ENCODE measurements around the gene KCNAB2.

KCNAB2 gene

GRCh38 chr1:6134206-6134605, 88.5 kb downstream of the KCNAB2 start:
- no peak for TF ChIP-seq CTCF (IDR thresholded peaks at IDR 0.05; ENCODE audit: low read depth, low read length)
- TF ChIP-seq EZH2phosphoT487 (IDR thresholded peaks at IDR 0.05; ENCODE audit: low read depth): no peak
- no peak overlapping the region for H2AFZ ChIP-seq (ENCODE audit: low read depth, low read length)
- no peaks in the 10 kb centered on the region for H3K27me3 ChIP-seq (ENCODE audit: low read depth, low read length)
- no peak overlapping the region for H3K4me2 ChIP-seq (ENCODE audit: low read length)
- no peaks in the 10 kb centered on the region for H3K4me1 ChIP-seq (ENCODE audit: low read length)
- H3K27ac ChIP-seq (ENCODE audit: low read length): no peak overlapping the region
- no peaks in the 10 kb centered on the region for H4K20me1 ChIP-seq (ENCODE audit: insufficient read depth, low read length)
- no peaks in the 10 kb centered on the region for H3K79me2 ChIP-seq (ENCODE audit: low read length)
- H3K9me3 ChIP-seq (ENCODE audit: insufficient read depth, low read length): no peaks in the 10 kb centered on the region
- no peak overlapping the region for H3K9ac ChIP-seq (ENCODE audit: low read length)
- H3K4me3 ChIP-seq (ENCODE audit: low read length): no peak overlapping the region
- H3K36me3 ChIP-seq (replicated peaks; ENCODE audit: low read depth, low read length): no peaks in the 10 kb centered on the region

- no peak overlapping the region for H3K4me2 ChIP-seq (ENCODE audit: low read length)
- H3K9ac ChIP-seq (ENCODE audit: low read length): no peak overlapping the region
- no peak for TF ChIP-seq EZH2phosphoT487 (IDR thresholded peaks at IDR 0.05; ENCODE audit: low read depth)
- TF ChIP-seq CTCF (IDR thresholded peaks at IDR 0.05; ENCODE audit: low read depth, low read length): no peak
- H3K4me3 ChIP-seq (ENCODE audit: low read length): no peak overlapping the region
- H2AFZ ChIP-seq (ENCODE audit: low read depth, low read length): no peak overlapping the region
- no peaks in the 10 kb centered on the region for H3K9me3 ChIP-seq (ENCODE audit: insufficient read depth, low read length)
- H3K27me3 ChIP-seq (ENCODE audit: low read depth, low read length): no peaks in the 10 kb centered on the region
- H4K20me1 ChIP-seq (ENCODE audit: insufficient read depth, low read length): no peaks in the 10 kb centered on the region
- no peaks in the 10 kb centered on the region for H3K79me2 ChIP-seq (ENCODE audit: low read length)
- no peaks in the 10 kb centered on the region for H3K4me1 ChIP-seq (ENCODE audit: low read length)
- no peaks in the 10 kb centered on the region for H3K36me3 ChIP-seq (replicated peaks; ENCODE audit: low read depth, low read length)
- no peak overlapping the region for H3K27ac ChIP-seq (ENCODE audit: low read length)
These were observed 89.2 kb downstream of the KCNAB2 start for GRCh38 chr1:6134741-6135510.

GRCh38 chr1:6136516-6137220, 91.0 kb downstream of the KCNAB2 start:
- H3K27me3 ChIP-seq (ENCODE audit: low read depth, low read length): no peaks in the 10 kb centered on the region
- TF ChIP-seq CTCF (IDR thresholded peaks at IDR 0.05; ENCODE audit: low read depth, low read length) (no peak), EZH2phosphoT487 (IDR thresholded peaks at IDR 0.05; ENCODE audit: low read depth) (no peak)

GRCh38 chr1:6137758-6138157, 92.1 kb downstream of the KCNAB2 start:
- H3K27ac ChIP-seq (ENCODE audit: low read length): no peak overlapping the region
- peaks cover 5% of the 10 kb centered on the region for H3K4me1 ChIP-seq (ENCODE audit: low read length)
- H3K4me2 ChIP-seq (ENCODE audit: low read length): no peak overlapping the region
- no peak overlapping the region for H3K4me3 ChIP-seq (ENCODE audit: low read length)
- TF ChIP-seq CTCF (IDR thresholded peaks at IDR 0.05; ENCODE audit: low read depth, low read length) (no peak), EZH2phosphoT487 (IDR thresholded peaks at IDR 0.05; ENCODE audit: low read depth) (no peak)
- H3K9ac ChIP-seq (ENCODE audit: low read length): no peak overlapping the region
- H3K9me3 ChIP-seq (ENCODE audit: insufficient read depth, low read length): no peaks in the 10 kb centered on the region
- H2AFZ ChIP-seq (ENCODE audit: low read depth, low read length): no peak overlapping the region
- H3K27me3 ChIP-seq (ENCODE audit: low read depth, low read length): no peaks in the 10 kb centered on the region
- H4K20me1 ChIP-seq (ENCODE audit: insufficient read depth, low read length): no peaks in the 10 kb centered on the region
- no peaks in the 10 kb centered on the region for H3K36me3 ChIP-seq (replicated peaks; ENCODE audit: low read depth, low read length)
- H3K79me2 ChIP-seq (ENCODE audit: low read length): no peaks in the 10 kb centered on the region

More at GRCh38 chr1:6136516-6137220, 91.0 kb downstream of the KCNAB2 start:
- no peaks in the 10 kb centered on the region for H3K79me2 ChIP-seq (ENCODE audit: low read length)
- peaks cover 2% of the 10 kb centered on the region for H3K4me1 ChIP-seq (ENCODE audit: low read length)
- H2AFZ ChIP-seq (ENCODE audit: low read depth, low read length): no peak overlapping the region
- H3K9ac ChIP-seq (ENCODE audit: low read length): no peak overlapping the region
- no peaks in the 10 kb centered on the region for H3K9me3 ChIP-seq (ENCODE audit: insufficient read depth, low read length)
- no peak overlapping the region for H3K27ac ChIP-seq (ENCODE audit: low read length)
- no peaks in the 10 kb centered on the region for H4K20me1 ChIP-seq (ENCODE audit: insufficient read depth, low read length)
- H3K4me2 ChIP-seq (ENCODE audit: low read length): no peak overlapping the region
- no peaks in the 10 kb centered on the region for H3K36me3 ChIP-seq (replicated peaks; ENCODE audit: low read depth, low read length)
- H3K4me3 ChIP-seq (ENCODE audit: low read length): no peak overlapping the region

Data from OCI-LY3 (cell line).